Activated CD8-positive, alpha-beta T cell treated with anti-CD3 and anti-CD28 coated beads for 36 hours (primary cell): ENCODE data around the gene RPS6KA2. TPM values are rescaled to one million over a fixed set of nuclear protein-coding genes. Genes with fewer than 3 reads are reported as not detected.

Source experiments
- ATAC-seq: fragments of 200-7000 bp; cut with Tn5 transposase; one replicate; pipeline ENCODE4 v1.10.0; 2021; ENCODE audit warnings: mild to moderate bottlenecking, moderate library complexity
- CTCF ChIA-PET: fragments of 350-600 bp; sonication (Branson Sonifier 250); formaldehyde crosslinking; loops from one replicate; lab custom pipeline; 2021; ENCODE audit warnings: antibody characterized with exemption; lab: Charles Lee
- POLR2A ChIA-PET: fragments of 350-600 bp; sonication (Branson Sonifier 250); formaldehyde crosslinking; loops from one replicate; lab custom pipeline; 2021; ENCODE audit warnings: antibody characterized with exemption; lab: Charles Lee
- DNase-seq: peaks from one replicate; pipeline ENCODE4 v3.0.0-alpha.2; 2020
- H3K27ac Mint-ChIP-seq: one replicate; pipeline ENCODE4 v1.8.0; 2021; ENCODE audit warnings: mild to moderate bottlenecking, mixed read lengths
- H3K27me3 Mint-ChIP-seq: one replicate; pipeline ENCODE4 v1.8.0; 2021; ENCODE audit warnings: mixed read lengths
- H3K36me3 Mint-ChIP-seq: one replicate; pipeline ENCODE4 v1.8.0; 2021; ENCODE audit warnings: low read depth, mixed read lengths
- H3K4me1 Mint-ChIP-seq: one replicate; pipeline ENCODE4 v1.8.0; 2021; ENCODE audit warnings: low read depth, mixed read lengths
- H3K4me3 Mint-ChIP-seq: one replicate; pipeline ENCODE4 v1.8.0; 2021; ENCODE audit warnings: mild to moderate bottlenecking, moderate library complexity, mixed read lengths
- H3K9me3 Mint-ChIP-seq: one replicate; pipeline ENCODE4 v1.8.0; 2021; ENCODE audit warnings: mixed read lengths
- intact Hi-C: fragments of 100-400 bp; cut with micrococcal nuclease; formaldehyde crosslinking; loops from one replicate; pipeline ENCODE4 v1.10.0; 2022
- total RNA-seq, 2 experiments: library from RNA; stranded (reverse); gene quantifications; one replicate each; pipeline ENCODE4 v1.2.3, GENCODE V29; 2021
- TF ChIP-seq, protein P1 (sequence below): fragments of 200-600 bp; IDR thresholded peaks from one replicate; pipeline ENCODE4 v1.8.0; 2022; ENCODE audit warnings: antibody characterized with exemption, mild to moderate bottlenecking

Gene RPS6KA2
- total RNA-seq, 2 experiments from 2014 or later, result 5.8 TPM

DNA sequence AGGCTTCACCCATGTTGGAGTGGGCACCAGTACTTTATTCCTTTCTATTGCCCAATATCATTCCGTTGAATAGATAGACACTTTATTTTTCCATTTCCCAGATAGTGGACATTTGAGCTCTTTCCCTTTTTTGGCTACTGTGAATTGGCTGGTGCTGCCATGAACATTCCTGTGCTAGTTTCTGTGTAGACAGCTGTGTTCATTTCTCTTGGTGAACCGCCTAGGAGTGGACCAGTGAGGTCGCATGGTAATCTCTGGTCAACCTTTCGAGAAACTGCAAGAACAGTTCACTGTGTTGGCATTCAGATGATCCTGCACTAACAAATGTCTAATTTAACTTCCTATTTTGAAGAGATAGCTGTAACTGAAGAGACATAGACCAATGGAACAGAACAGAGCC lies 99.2 kb downstream of the RPS6KA2 start:
- no peaks in the 10 kb centered on the region for H3K36me3 Mint-ChIP-seq
- DNase-seq (no peak), ATAC-seq (no peak)
- no peak overlapping the region for H3K4me3 Mint-ChIP-seq
- CTCF ChIA-PET, result no interaction called here
- TF ChIP-seq, protein P1, sequence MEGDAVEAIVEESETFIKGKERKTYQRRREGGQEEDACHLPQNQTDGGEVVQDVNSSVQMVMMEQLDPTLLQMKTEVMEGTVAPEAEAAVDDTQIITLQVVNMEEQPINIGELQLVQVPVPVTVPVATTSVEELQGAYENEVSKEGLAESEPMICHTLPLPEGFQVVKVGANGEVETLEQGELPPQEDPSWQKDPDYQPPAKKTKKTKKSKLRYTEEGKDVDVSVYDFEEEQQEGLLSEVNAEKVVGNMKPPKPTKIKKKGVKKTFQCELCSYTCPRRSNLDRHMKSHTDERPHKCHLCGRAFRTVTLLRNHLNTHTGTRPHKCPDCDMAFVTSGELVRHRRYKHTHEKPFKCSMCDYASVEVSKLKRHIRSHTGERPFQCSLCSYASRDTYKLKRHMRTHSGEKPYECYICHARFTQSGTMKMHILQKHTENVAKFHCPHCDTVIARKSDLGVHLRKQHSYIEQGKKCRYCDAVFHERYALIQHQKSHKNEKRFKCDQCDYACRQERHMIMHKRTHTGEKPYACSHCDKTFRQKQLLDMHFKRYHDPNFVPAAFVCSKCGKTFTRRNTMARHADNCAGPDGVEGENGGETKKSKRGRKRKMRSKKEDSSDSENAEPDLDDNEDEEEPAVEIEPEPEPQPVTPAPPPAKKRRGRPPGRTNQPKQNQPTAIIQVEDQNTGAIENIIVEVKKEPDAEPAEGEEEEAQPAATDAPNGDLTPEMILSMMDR, result no peak
- no peaks in the 10 kb centered on the region for H3K4me1 Mint-ChIP-seq
- no peaks in the 10 kb centered on the region for H3K27me3 Mint-ChIP-seq
- POLR2A ChIA-PET, result no interaction called here
- H3K27ac Mint-ChIP-seq, result no peak overlapping the region
- intact Hi-C loops, result no loop called here
- H3K9me3 Mint-ChIP-seq, result no peaks in the 10 kb centered on the region

DNA sequence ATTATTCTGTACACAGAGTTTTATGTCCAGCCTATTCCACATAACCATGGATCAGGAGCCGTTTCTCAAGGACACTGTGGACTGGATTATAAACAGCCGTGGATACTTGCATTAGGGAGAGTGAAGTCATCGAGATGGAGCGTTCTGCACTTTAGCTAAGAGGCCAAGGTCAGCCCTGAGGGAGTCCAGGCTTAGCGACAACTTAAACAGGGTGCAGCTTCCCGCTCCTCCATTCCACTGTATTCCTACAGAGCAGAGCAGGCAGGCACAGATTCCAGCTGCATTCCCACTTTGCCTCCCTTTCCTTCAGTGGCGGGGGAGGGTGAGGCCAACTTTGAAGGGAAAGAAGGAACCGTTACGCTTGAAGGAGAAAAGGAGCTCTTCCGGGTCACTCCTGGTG lies 100.1 kb downstream of the RPS6KA2 start:
- intact Hi-C loops, result no loop called here
- no peak overlapping the region for H3K27ac Mint-ChIP-seq
- no peaks in the 10 kb centered on the region for H3K36me3 Mint-ChIP-seq
- H3K4me1 Mint-ChIP-seq, result no peaks in the 10 kb centered on the region
- TF ChIP-seq, protein P1, result no peak
- H3K4me3 Mint-ChIP-seq, result no peak overlapping the region
- H3K27me3 Mint-ChIP-seq, result no peaks in the 10 kb centered on the region
- no peak for DNase-seq
- ChIA-PET POLR2A (interaction anchor here (0.6 to 1.1 kb wide), 2 partner anchors 18 to 114 kb away, joined by 3 read pairs; no protein-coding TSS in a partner anchor), CTCF (no interaction called here)
- H3K9me3 Mint-ChIP-seq, result no peaks in the 10 kb centered on the region
- no peak for ATAC-seq

DNA sequence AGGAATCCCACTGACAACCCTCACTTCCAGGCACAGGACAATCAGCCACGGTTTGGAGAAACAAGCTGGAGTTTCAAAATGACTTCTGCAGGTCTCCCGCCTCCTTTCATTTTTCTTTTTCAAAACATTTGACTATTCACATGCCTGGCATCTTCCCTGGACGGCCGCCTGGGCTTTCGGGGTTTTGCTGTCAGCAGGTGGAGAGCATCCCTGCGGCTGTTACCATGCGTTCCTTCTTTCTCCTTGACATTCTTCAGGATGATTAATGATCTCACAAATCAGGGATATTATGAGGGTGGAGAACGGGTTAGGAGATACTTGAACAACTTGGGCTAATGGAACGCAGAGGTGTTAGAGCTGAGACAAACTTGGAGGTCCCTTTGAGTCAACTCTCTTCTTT lies 101.5 kb downstream of the RPS6KA2 start:
- intact Hi-C loops, result no loop called here
- POLR2A ChIA-PET, result no interaction called here
- CTCF ChIA-PET, result no interaction called here

DNA sequence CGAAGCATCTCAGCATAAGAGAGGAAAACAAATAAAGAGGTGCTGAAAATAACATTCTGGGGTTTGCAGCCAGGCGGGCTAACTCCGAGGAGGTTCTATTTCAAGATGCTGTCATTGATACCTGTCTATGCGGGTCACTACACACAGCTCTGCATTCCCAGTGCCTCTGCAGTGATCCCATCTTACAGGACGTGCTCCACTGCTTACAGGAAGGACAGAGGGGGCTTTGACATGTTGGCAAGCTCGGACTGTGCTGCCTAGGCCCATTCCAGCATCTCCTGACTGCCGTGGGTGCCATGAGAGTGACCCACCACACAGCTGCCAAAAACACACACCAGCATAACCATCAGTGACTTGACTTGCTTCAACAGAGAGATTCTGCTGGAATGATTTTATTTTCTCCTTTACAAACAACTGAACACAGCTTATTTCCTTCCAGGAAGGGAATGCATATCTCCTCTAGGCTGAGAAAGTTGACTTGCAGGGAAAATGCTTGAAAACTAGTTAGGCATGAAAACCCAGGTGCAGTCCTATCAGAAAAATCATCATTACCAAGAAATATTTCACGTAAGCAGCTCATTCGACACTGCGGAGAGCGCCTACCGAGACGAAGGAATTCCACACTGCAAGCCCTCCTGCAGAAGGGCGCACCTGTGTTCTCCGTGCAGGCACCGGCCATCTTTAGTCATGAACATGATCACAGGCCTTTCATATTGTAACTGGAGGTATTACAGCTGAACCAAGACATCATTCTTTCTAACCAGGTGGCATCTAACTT lies 103.1 kb downstream of the RPS6KA2 start:
- ATAC-seq, result no peak
- TF ChIP-seq, protein P1, result no peak

More for the DNA sequence above, 101.5 kb downstream of the RPS6KA2 start:
- H3K27ac Mint-ChIP-seq, result no peak overlapping the region
- TF ChIP-seq, protein P1, result no peak
- DNase-seq (no peak), ATAC-seq (no peak)
- no peak overlapping the region for H3K4me3 Mint-ChIP-seq
- no peaks in the 10 kb centered on the region for H3K4me1 Mint-ChIP-seq
- H3K27me3 Mint-ChIP-seq, result no peaks in the 10 kb centered on the region
- no peaks in the 10 kb centered on the region for H3K36me3 Mint-ChIP-seq
- no peaks in the 10 kb centered on the region for H3K9me3 Mint-ChIP-seq

DNA sequence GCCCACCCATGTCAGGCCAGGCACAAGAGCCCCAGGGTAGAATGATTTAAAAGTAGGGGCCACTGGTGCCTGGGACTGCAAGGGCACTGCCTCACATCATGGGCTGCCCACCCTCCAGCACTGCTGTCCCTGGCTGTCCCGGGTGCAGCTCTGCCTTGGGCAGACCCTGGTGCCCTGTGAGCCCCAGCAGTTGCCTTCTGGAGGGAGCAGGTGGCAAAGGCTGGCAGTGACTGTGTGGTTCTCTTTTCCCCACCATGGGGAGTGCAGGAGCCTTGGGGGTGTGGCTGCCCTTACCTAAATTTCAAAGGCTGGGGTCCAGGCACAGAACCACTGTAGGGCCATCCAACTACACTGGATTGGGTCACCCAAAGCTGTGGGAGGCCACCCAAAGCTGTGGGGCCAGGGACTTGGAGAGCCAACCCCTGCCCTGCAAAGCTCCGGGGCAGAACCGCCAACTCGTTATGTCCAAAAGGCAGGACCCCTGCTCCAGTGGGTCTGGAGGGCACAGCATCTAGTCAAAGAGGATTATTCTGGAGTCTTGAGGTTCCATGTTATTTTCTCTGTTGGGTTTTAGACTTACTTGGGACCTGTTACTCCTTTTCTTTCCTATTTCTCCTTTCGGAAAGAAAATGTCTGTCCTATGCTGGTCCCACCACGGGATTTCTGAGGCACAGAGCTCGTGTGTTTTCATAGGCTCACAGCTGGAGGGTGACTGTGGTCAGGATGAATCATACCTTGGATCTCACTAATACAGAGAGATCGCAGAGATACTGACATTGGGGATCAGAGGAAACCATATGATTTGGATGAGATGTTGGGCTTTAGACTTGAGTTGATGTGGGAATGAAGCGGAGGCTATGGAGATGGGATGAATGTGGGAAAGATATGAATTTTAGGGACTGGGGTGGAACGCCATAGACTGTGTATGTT lies 105.9 kb downstream of the RPS6KA2 start:
- ChIA-PET CTCF (no interaction called here), POLR2A (no interaction called here)
- intact Hi-C loops, result no loop called here
- DNase-seq (no peak), ATAC-seq (no peak)
- no peaks in the 10 kb centered on the region for H3K4me1 Mint-ChIP-seq
- no peak overlapping the region for H3K27ac Mint-ChIP-seq
- H3K27me3 Mint-ChIP-seq, result no peaks in the 10 kb centered on the region
- no peak overlapping the region for H3K4me3 Mint-ChIP-seq
- peaks cover 3% of the 10 kb centered on the region for H3K9me3 Mint-ChIP-seq
- no peaks in the 10 kb centered on the region for H3K36me3 Mint-ChIP-seq
- TF ChIP-seq, protein P1, result no peak

More for the DNA sequence above, 103.1 kb downstream of the RPS6KA2 start:
- intact Hi-C loops, result no loop called here
- POLR2A ChIA-PET, result no interaction called here
- H3K27ac Mint-ChIP-seq, result no peak overlapping the region
- H3K9me3 Mint-ChIP-seq, result no peaks in the 10 kb centered on the region
- H3K4me1 Mint-ChIP-seq, result no peaks in the 10 kb centered on the region
- no peak for DNase-seq
- H3K27me3 Mint-ChIP-seq, result no peaks in the 10 kb centered on the region
- CTCF ChIA-PET, result no interaction called here
- no peak overlapping the region for H3K4me3 Mint-ChIP-seq
- H3K36me3 Mint-ChIP-seq, result no peaks in the 10 kb centered on the region
